SK-N-MC (cell line): Measurements from ENCODE around the gene KIF16B.

Source experiments
- EZH2 ChIP-seq: fragments of 200-600 bp; sonication (generic); IDR thresholded peaks from one replicate; pipeline ENCODE4 v1.6.1; 2017; ENCODE audit warnings: antibody characterized with exemption
- FOXP2 ChIP-seq: optimal IDR thresholded peaks from 2 replicates; pipeline ENCODE3; 2011; ENCODE audit warnings: mild to moderate bottlenecking, moderate library complexity; ENCODE audit not compliant: insufficient read depth; ENCODE audit errors: extremely low read length, control extremely low read depth
- POLR2AphosphoS5 ChIP-seq: IDR thresholded peaks from 2 replicates; pipeline ENCODE4 v1.6.1; 2012; ENCODE audit warnings: mild to moderate bottlenecking, low read depth, low read length, borderline replicate concordance

- no peak for TF ChIP-seq EZH2
- no peak for TF ChIP-seq POLR2AphosphoS5
- no peak for TF ChIP-seq FOXP2
These were observed 206.7 kb downstream of the KIF16B start for GRCh38 chr20:16366529-16366928.
